Adrenal gland (tissue), 5 donors: ENCODE data around the gene LAMP1.

Experiments
- CTCF ChIP-seq, 6 experiments: fragments of 450-650 bp in 4 of 6; fragments of 200-600 bp in 2 of 6; sonication (generic) in 1 of 6; IDR thresholded peaks; 1 replicate in 5 of 6; 2 replicates in 1 of 6; pipeline versions ENCODE4 v1.5.1 to v1.8.0; 2016 to 2021; ENCODE audit warnings: antibody characterized with exemption in 6 of 6, mild to moderate bottlenecking in 2 of 6, moderate library complexity in 1 of 6
- POLR2A ChIP-seq, 2 donors: fragments of 450-650 bp; IDR thresholded peaks; one replicate each; pipeline ENCODE4 v1.6.1; 2017; ENCODE audit warnings: antibody characterized with exemption in 2 of 2, mild to moderate bottlenecking in 2 of 2, moderate library complexity in 1 of 2
- donor health status: DM: no; HTN: no; CAD: no.

- TF ChIP-seq CTCF (IDR thresholded peaks at IDR 0.05) (no peak), POLR2A (IDR thresholded peaks at IDR 0.05) (no peak)
Observed at GRCh38 chr13:113348591-113348990, 51.6 kb downstream of the LAMP1 start.
